HG03139 (cell line): ENCODE measurements around the gene ZNF235.
"Not testable (repeated sequence)": the region's sequence is repeated elsewhere in the genome, so short reads cannot be mapped to it uniquely, and the experiment has no call there.

ENCODE experiments used
- ATAC-seq: cut with Tn5 transposase; IDR thresholded peaks from one replicate; pipeline ENCODE4 v1.9.1; 2021; ENCODE audit not compliant: unreplicated experiment

The ZNF235 gene

DNA sequence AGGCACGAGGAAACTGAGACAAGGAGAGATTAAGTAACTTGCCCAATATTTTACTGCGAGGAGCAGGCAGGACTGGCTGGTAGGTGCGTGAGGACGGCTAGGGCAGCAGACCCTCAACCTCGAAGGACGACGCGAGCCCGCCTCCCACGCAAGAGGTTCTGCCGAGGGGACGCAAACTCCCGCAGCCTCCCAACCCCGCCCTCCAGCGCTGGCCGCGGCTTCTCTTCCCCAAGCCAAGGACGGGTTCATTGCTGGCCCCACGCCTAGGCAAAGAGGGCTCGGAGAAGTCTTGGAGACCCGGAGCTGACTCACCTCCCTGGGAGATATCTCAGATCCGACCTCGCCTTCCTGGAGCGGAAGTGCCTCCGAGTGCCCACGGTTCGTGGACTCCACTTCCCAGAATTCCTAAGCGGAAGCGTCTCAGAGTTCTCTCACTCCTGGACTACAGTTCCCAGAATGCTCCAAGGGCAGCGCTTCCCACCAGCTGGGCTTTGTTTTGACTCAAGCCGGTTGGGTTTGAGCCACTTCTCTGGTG lies at the start of gene ZNF235:
TSS of gene ZNF235 (minus strand) at position 367 of the 535 bp plus-strand sequence. CDS start 1,621 bp downstream, outside the sequence.
- peak; percentile 83 for ATAC-seq

DNA sequence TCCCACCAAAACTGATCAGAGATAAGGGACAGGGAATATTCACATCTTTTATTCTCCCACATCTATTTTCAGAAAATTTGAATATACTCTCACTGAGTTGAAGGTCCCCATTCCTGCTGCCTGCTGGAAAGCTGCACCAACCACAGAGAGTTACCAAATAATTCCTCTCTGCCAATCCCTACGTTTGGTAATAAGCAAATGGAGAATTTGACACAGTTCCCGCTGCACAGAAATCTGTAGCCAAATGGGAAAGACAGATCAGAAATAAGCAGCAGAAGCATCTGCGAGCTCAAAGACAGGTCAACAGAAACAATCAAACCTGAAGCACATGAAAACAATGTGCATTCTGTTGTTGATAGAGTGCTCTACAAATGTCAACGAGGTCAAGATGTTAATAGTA lies 41.7 kb upstream of the ZNF235 start:
- ATAC-seq: no peak

DNA sequence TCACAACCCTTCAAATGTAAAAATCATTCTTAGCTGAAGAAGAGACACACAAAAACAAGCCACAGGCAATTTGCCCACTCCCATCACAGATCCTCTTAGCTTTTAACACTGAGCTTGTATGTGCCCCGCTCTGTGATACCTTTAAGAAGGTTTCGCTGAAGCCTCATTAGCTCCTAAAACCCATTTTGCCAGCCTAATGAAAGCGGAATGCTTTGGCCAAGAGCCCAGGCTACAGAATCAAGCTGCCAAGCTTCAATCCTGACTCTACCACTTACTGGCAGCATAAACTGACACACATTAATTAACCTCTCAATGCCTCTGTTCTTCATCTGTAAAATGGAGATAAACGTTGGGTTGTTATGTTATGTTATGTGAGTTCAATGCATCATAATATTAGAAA lies 41.1 kb upstream of the ZNF235 start:
- ATAC-seq: no peak

DNA sequence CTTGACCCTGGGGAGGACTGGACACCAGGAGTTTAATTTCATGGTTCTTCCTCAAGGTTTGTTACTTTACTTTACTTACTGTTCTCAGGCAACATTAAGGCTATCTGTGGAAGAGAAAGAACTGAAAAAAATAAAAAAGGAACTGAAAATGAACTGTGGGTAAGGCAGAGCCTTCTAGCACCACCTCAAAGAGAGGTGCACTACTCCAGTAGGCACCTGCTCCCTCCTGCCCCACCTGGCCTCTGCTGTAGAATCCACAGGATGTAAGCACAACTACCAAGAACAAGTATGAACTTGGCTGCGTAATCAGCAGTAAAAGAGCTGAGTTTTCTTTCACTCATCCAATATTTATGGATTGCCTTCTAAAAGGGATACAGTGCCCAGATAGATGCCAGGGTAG lies 39.4 kb upstream of the ZNF235 start:
- ATAC-seq: no peak

DNA sequence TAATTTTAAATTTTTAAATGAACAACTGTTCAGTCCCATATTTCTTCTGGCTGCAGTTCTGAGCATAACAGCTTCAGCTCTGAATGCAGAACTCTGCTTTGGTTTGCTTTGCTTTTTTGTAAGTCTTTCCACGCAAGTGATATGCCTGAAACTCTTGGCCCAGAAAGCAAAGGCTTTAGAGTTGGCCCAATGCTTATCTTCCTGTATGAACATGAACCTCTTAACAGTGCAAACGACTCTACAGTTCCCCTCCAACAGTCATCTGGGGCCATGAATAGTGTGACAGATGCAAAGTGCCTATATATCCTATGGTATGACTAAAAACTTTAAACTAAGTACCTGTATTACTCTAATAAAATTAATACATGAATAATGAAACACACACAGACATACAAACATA lies 37.0 kb upstream of the ZNF235 start:
- ATAC-seq: no peak

DNA sequence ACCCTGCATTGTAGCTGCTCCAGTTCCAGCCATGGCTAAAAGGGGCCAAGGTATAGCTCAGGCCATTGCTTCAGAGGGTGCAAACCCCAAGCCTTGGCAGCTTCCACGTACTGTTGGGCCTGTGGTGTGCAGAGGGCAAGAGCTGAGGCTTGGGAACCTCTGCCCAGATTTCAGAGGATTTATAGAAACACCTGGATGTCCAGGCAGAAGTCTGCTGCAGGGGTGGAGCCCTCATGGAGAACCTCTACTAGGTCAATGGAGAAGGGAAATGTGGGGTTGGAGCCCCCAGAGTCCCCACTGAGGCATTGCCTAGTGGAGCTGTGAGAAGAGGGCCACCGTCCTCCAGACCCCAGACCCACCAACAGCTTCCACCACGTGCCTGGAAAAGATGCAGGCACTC lies 29.8 kb upstream of the ZNF235 start:
- ATAC-seq: not testable (repeated sequence)

DNA sequence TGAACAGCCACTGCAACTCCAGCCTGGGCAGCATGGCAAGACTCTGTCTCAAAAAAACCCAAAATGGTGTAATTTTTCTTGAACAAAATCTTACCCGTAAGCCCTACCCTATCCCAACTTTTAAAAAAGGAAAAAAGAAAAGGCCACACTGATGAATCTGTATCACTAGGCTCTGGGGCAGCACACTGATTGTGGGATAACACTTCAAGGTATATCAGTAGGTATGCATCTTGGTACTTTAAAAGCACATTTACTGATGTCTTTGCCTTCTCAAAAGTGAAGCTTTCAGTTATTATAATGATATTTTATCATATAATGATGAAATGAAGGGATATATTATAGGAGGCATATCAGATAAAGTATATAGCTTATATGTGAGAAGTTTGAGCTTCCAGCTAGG lies 27.3 kb upstream of the ZNF235 start:
- ATAC-seq: no peak

DNA sequence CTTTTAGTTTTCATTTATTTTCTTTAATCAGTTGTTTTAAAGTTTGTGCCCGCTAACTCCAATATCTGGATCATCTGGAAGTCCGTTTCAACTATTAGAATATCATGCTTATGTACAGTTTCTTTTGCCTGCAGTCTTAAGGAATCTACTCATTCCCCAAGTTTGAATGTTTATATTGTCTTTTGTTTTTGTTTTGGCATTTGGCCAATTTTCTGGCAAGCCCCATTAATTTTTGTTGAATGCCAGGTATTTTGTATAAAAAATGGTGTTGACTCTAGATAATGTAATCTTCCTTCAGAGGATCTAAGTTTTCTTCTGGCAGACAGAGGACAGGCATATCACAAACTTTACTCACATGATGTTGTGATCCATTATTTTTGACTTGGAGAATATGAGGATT lies 11.1 kb upstream of the ZNF235 start:
- no peak for ATAC-seq

DNA sequence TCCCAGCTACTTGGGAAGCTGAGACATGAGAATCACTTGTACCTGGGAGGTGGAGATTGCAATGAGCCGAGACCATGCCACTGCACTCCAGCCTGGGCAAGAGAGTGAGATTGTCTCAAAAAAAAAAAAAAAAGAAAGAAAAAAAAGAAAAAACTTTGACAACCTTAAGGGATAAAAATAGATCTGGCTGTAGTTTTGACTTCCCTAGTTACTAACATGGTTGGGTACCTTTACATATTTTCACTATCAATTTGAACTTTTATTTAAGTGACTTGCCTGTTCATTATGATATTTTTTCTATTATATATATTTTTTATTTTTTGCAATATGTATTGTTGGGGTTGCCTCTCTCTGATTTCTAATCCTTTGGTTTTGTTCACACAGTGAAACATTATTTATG lies 8.4 kb upstream of the ZNF235 start:
- ATAC-seq: no peak

DNA sequence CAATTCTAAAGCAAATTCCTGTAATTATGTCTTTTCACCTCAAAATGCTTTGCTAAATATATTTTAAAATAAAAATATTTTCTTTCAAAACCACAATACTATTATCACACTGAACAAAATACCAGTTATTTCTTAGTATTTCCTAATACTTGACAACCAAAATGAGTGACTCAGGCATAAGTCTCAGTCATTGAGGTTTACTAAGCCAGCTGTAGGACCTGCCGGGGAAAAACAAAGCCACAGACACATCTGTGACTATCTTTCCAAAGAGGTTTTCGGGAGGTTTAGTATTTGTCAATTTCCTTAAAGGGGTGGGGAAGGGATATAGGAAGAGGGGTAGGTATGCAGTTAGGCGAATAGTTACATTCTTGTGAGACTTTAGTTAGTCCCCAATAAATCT lies 3.2 kb upstream of the ZNF235 start:
- ATAC-seq: no peak

DNA sequence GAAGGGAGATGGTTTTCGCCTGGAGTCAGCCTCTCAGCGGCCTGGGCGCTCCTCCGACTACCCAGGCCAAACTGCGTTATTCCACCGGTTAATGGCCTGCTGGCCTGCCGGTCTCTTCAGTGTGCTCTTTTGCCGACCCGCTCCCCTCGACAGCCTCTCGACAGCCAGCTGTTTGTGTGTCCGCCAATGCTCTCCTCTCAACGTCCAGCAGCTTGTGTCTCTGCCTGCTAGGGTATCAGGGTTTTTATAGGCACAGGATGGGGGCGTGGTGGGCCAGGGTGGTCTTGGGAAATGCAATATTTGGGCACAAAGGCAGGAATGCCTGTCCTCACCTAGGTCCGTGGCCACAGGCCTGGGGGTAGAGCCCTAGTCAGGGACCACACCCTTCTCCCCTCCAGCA lies 1.5 kb upstream of the ZNF235 start:
- ATAC-seq: no peak

DNA sequence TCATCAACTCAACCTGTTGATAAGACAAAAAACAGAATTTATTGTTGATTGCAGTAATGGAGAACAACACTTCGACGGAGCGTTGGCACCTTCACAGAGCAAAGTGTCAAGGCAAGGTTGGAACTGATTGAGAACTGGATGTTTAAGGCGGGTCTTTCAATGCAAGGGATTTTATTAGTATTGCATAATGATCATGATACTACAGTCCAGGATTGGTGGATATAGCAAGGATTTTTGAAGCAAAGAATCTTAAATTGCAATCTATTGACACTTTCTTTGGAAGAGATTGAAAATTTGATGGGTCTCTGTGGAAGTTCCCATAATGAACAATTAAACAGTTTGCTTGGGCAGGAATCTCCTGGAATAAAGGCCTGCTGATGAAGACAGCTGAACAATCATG lies 632 bp upstream of the ZNF235 start:
- no peak for ATAC-seq

DNA sequence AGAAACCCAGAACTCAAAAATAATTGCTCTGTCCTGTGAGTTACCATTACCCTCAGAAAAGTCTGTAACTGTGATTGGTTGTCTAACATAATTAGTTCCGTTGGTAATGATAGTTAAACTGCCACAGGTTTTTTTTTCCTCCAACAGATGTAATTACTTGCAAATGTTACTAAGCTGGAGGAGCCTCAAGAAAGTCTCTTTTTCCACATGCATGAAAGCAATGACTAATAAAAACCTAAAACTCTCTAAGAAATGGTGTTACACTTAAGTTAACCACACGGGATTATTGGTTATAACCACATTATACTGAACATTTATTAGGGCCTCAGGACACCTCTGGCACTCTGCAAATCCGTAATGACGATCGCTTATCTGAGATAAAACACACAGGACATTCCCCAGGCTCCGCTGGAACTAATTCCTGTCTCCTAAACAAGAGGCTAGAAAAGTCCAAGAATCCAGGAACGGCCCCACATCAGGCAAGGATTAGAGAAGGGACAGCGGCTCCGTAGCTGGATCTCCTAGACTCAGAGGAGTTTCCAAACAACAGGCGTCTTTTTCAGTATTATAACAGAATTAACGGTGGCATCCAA lies 753 bp downstream of the ZNF235 start:
- no peak for ATAC-seq

DNA sequence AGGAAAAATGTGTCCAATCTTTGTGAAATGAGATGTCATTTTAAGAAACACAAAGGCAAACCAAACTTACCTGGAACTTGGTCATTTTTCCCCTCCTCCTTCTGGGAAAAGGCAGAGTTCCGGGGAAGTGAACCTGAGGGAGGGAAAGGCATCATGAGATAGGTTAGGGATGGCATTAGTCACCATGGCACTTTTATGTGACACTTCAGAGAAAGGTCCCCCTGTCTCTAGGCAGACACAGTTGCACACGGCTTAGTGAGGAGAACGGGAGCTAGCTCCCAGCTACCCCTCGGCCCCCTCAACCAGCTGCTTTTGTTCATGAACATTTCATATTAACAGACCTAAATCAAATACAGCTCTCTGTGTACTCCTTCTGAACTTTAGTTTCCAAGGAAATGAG lies 1.5 kb downstream of the ZNF235 start:
- no peak for ATAC-seq

DNA sequence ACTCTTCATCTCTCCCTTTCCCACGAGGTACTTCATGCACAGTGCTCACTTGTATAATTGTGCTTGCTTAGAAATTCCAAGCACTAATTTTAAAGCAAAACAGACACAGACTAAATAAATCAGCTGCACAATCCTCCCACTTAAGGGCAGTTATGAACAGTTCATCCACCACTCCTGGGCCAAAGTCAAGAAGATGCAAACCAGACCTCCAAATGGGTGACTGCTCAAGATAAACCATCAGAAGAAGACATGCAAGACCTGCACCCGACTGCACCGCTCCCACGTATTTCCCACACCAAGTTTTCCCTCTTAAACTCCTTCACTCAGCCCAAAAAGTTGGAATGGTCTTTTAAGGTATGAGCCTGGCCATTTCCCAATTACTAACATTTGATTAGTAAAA lies 19.9 kb downstream of the ZNF235 start:
- no peak for ATAC-seq

DNA sequence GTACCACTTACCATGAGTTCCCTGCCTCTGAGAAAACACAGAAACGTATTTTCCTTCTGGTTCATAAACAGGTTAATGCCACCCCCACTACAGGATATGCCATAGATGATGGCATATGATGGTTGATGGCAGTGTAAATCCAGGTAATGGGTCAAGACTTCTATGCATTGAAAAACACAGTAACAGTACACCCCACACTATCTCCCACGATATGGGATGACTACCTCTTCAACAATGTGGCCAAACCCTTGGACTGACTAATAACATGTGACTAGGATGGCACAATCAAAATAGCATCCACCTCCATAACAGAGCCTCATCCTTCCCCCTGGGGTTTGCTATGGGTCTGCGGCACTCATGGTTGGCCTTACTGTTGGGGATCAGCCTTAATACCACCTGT lies 22.0 kb downstream of the ZNF235 start:
- ATAC-seq: no peak

DNA sequence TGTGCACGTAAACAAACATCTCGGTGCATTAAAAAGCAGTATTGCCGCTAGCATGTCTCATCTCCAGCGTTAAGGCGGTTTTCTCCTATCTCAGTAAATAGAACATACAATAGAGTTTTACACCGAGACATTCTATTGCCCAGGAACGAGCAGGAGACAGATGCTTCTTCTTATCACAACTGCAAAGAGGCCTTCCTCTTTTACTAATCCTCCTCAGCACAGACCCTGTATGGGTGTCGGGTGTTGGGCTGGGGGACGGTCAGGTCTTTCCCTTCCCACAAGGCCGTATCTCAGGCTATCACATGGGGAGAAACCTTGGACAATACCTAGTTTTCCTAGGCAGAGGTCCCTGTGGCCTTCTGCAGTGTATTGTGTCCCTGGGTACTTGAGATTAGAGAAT lies 23.9 kb downstream of the ZNF235 start:
- no peak for ATAC-seq

DNA sequence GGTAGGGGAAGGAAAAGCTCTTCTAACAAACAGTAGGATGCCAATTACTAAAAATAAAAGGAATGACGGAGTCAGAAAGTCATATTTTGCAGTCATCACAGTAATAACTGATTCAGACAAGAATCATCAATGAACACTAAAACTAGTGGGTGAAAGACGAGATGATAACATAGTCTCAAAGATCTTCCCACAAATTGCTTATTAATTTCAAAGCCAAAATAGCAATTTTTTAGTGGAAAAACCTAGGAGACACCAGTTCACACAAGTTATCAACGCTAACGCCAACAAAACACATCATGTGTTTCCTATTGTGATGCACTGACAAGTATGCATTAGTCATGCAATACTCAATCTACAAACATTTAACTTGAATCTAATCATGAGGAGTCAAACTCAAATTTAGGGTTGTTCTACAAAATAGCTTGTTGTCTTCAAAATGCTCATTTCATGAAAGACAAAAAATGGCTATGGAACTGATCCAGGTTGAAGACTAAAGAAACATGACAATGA lies 26.6 kb downstream of the ZNF235 start:
- ATAC-seq: no peak

DNA sequence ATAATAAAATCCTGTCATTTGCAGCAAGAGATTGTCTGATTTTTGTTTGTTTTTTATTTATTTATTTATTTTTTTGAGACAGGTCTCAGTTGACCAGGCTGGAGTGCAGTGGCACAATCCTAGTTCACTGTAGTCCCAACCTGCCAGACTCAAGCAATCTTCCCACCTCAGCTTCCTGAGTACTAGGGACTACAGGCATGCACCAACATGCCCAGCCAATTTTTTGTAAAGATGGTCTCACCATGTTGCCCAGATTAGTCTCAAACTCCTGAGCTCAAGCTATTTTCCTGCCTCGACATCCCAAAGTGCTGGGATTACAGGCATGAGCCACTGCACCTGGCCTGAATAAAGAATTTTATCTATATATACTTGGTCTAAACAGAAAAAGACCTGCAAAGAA lies 27.5 kb downstream of the ZNF235 start:
- ATAC-seq: no peak

DNA sequence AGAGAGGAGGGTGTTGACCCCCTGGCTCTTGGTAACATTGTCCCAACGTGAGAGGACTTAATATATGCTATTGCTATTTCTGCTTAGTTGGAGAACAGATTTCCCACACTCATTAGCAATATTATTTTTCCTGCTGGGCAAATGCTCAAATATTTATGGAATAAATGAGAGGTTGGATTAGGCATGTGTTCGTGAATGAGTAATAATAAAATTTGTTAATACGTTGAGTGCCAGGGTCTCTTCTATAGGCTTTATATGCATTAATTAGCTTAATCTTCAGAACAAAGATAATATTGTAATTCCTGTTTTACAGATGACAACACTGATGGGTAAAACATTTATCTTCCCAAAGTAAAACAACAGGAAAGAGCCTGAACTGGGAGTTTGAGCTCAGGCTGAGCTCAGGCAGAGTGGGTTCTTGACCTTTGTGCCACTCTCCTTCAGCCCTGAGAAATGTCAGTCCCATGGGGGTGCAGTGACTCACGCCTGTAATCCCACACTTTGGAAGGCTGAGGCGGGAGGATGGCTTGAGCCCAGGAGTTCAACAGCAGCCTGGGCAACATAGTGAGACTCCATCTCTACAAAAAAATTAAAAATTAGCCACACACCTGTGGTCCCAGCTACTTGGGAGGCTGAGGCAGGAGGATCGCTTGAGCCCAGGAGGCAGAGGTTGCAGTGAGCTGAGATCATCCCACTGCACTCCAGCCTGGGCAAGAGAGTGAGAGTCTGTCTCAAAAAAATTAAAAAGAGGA lies 44.0 kb downstream of the ZNF235 start:
- ATAC-seq: no peak

DNA sequence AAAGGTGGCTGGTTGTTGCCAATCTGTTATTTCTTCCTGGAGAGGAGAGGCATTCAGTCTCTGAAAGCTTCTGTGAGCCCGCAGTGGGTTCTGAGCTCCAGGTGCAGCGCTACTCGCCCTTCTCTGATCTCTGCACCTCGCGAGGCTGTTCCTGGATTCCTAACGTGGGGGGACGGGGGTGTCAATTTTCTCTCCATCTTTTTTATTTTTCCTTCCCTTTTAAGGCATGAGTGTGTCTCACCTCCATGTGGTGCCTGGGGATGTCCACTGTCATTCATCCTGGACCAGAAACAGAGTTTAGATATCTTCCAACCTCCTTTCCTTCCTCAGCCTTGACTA lies 44.5 kb downstream of the ZNF235 start:
- no peak for ATAC-seq

DNA sequence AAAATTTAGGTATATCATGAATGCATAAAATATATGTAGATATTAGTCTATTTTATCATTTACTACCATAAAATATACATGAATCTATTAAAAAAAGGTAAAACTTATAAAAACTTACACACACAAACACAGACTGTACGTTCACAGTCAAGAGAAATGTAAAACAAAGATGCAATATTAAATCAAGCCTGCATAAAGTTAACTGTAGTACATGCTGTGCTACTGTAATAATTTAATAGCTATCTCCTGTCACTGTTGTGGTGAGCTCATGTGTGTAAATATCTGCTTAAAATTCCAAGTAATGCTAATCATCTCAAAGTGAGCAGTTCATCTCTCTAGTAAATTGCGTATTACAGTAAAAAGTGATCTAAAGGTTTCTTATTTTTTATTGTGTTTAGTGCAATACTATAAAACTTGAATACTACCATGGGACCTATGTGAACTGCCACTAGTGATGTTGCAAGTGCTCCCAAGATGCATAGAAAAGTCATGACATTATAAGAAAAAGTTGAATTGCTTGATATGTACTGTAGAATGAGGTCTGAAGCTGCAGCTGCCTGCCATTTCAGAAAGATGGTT lies 45.9 kb downstream of the ZNF235 start:
- ATAC-seq: no peak
